ENCODE data around the gene GPR87.

GPR87 gene

GRCh38 chr3:151316267-151316991 lies at the start of gene GPR87:
Gene GPR87, minus strand, starts transcription at chr3:151316820. Its CDS starts 16,720 bp downstream, at chr3:151300100.
- no peak within 1 kb of the TSS for H3K4me3 ChIP-seq (ENCODE audit: low read depth, low read length)
- no peak within 1 kb of the TSS for H3K9ac ChIP-seq (ENCODE audit: low read depth, low read length)
- peak within 1 kb of the TSS; percentile 77 for H3K27ac ChIP-seq (ENCODE audit: low read depth, low read length)
- no peaks in the 10 kb centered on the region for H3K27me3 ChIP-seq (ENCODE audit: control insufficient read depth, insufficient read depth, low read length)
- H3K4me1 ChIP-seq (ENCODE audit: control insufficient read depth, insufficient read depth, low read length) = peaks cover 46% of the 10 kb centered on the region
- no peaks in the 10 kb centered on the region for H3K9me3 ChIP-seq (ENCODE audit: control insufficient read depth, insufficient read depth, low read length)
- H3K36me3 ChIP-seq (ENCODE audit: control insufficient read depth, insufficient read depth, low read length) = no peaks in the 10 kb centered on the region

GRCh38 chr3:151362751-151363174 lies 46.1 kb upstream of the GPR87 start:
- no peak overlapping the region for H3K9ac ChIP-seq (ENCODE audit: low read depth, low read length)
- H3K4me3 ChIP-seq (ENCODE audit: low read depth, low read length) = no peak overlapping the region
- peaks cover 32% of the 10 kb centered on the region for H3K4me1 ChIP-seq (ENCODE audit: control insufficient read depth, insufficient read depth, low read length)
- 0 out of 2 replicates have a peak, but pooled peaks cover 2% of the 10 kb centered on the region for H3K36me3 ChIP-seq (ENCODE audit: control insufficient read depth, insufficient read depth, low read length)
- no peaks in the 10 kb centered on the region for H3K27me3 ChIP-seq (ENCODE audit: control insufficient read depth, insufficient read depth, low read length)
- H3K9me3 ChIP-seq (ENCODE audit: control insufficient read depth, insufficient read depth, low read length) = no peaks in the 10 kb centered on the region
- H3K27ac ChIP-seq (ENCODE audit: low read depth, low read length) = no peak overlapping the region

GRCh38 chr3:151357463-151357850 lies 40.8 kb upstream of the GPR87 start:
- Histone ChIP-seq H3K9ac (ENCODE audit: low read depth, low read length) (no peak overlapping the region), H3K27ac (ENCODE audit: low read depth, low read length) (no peak overlapping the region), H3K9me3 (ENCODE audit: control insufficient read depth, insufficient read depth, low read length) (no peaks in the 10 kb centered on the region), H3K27me3 (ENCODE audit: control insufficient read depth, insufficient read depth, low read length) (no peaks in the 10 kb centered on the region), H3K4me3 (ENCODE audit: low read depth, low read length) (no peak overlapping the region), H3K4me1 (ENCODE audit: control insufficient read depth, insufficient read depth, low read length) (peaks cover 6% of the 10 kb centered on the region; the same call in 1 of the 2 replicates), H3K36me3 (ENCODE audit: control insufficient read depth, insufficient read depth, low read length) (peaks cover 10% of the 10 kb centered on the region)

- Histone ChIP-seq H3K27me3 (ENCODE audit: control insufficient read depth, insufficient read depth, low read length) (no peaks in the 10 kb centered on the region), H3K36me3 (ENCODE audit: control insufficient read depth, insufficient read depth, low read length) (peaks cover 10% of the 10 kb centered on the region), H3K9ac (ENCODE audit: low read depth, low read length) (no peak overlapping the region), H3K4me1 (ENCODE audit: control insufficient read depth, insufficient read depth, low read length) (peaks cover 6% of the 10 kb centered on the region; the same call in 1 of the 2 replicates), H3K27ac (ENCODE audit: low read depth, low read length) (no peak overlapping the region), H3K9me3 (ENCODE audit: control insufficient read depth, insufficient read depth, low read length) (no peaks in the 10 kb centered on the region), H3K4me3 (ENCODE audit: low read depth, low read length) (no peak overlapping the region)
Measured at GRCh38 chr3:151356794-151357462, 40.3 kb upstream of the GPR87 start.

GRCh38 chr3:151351648-151352047 lies 35.0 kb upstream of the GPR87 start:
- no peak overlapping the region for H3K27ac ChIP-seq (ENCODE audit: low read depth, low read length)

GRCh38 chr3:151351219-151351618 lies 34.6 kb upstream of the GPR87 start:
- Histone ChIP-seq H3K27me3 (ENCODE audit: control insufficient read depth, insufficient read depth, low read length) (no peaks in the 10 kb centered on the region), H3K36me3 (ENCODE audit: control insufficient read depth, insufficient read depth, low read length) (peaks cover 5% of the 10 kb centered on the region), H3K9ac (ENCODE audit: low read depth, low read length) (no peak overlapping the region), H3K27ac (ENCODE audit: low read depth, low read length) (no peak overlapping the region), H3K9me3 (ENCODE audit: control insufficient read depth, insufficient read depth, low read length) (no peaks in the 10 kb centered on the region), H3K4me1 (ENCODE audit: control insufficient read depth, insufficient read depth, low read length) (peaks cover 36% of the 10 kb centered on the region), H3K4me3 (ENCODE audit: low read depth, low read length) (no peak overlapping the region)

More at GRCh38 chr3:151351648-151352047, 35.0 kb upstream of the GPR87 start:
- H3K9ac ChIP-seq (ENCODE audit: low read depth, low read length) = no peak overlapping the region
- H3K27me3 ChIP-seq (ENCODE audit: control insufficient read depth, insufficient read depth, low read length) = no peaks in the 10 kb centered on the region
- H3K4me3 ChIP-seq (ENCODE audit: low read depth, low read length) = no peak overlapping the region
- no peaks in the 10 kb centered on the region for H3K9me3 ChIP-seq (ENCODE audit: control insufficient read depth, insufficient read depth, low read length)
- H3K4me1 ChIP-seq (ENCODE audit: control insufficient read depth, insufficient read depth, low read length) = peaks cover 36% of the 10 kb centered on the region
- H3K36me3 ChIP-seq (ENCODE audit: control insufficient read depth, insufficient read depth, low read length) = peaks cover 5% of the 10 kb centered on the region

GRCh38 chr3:151350656-151351055 lies 34.0 kb upstream of the GPR87 start:
- peaks cover 36% of the 10 kb centered on the region for H3K4me1 ChIP-seq (ENCODE audit: control insufficient read depth, insufficient read depth, low read length)
- no peak overlapping the region for H3K4me3 ChIP-seq (ENCODE audit: low read depth, low read length)
- no peaks in the 10 kb centered on the region for H3K9me3 ChIP-seq (ENCODE audit: control insufficient read depth, insufficient read depth, low read length)
- no peaks in the 10 kb centered on the region for H3K27me3 ChIP-seq (ENCODE audit: control insufficient read depth, insufficient read depth, low read length)
- H3K36me3 ChIP-seq (ENCODE audit: control insufficient read depth, insufficient read depth, low read length) = no peaks in the 10 kb centered on the region; the same call in 1 of the 2 replicates
- H3K27ac ChIP-seq (ENCODE audit: low read depth, low read length) = no peak overlapping the region
- H3K9ac ChIP-seq (ENCODE audit: low read depth, low read length) = no peak overlapping the region

GRCh38 chr3:151347432-151347831 lies 30.8 kb upstream of the GPR87 start:
- Histone ChIP-seq H3K27me3 (ENCODE audit: control insufficient read depth, insufficient read depth, low read length) (no peaks in the 10 kb centered on the region), H3K27ac (ENCODE audit: low read depth, low read length) (no peak overlapping the region), H3K4me1 (ENCODE audit: control insufficient read depth, insufficient read depth, low read length) (peaks cover 36% of the 10 kb centered on the region), H3K4me3 (ENCODE audit: low read depth, low read length) (no peak overlapping the region), H3K9me3 (ENCODE audit: control insufficient read depth, insufficient read depth, low read length) (no peaks in the 10 kb centered on the region), H3K9ac (ENCODE audit: low read depth, low read length) (no peak overlapping the region), H3K36me3 (ENCODE audit: control insufficient read depth, insufficient read depth, low read length) (no peaks in the 10 kb centered on the region)

GRCh38 chr3:151346292-151346691 lies 29.7 kb upstream of the GPR87 start:
- Histone ChIP-seq H3K4me1 (ENCODE audit: control insufficient read depth, insufficient read depth, low read length) (peaks cover 34% of the 10 kb centered on the region), H3K4me3 (ENCODE audit: low read depth, low read length) (no peak overlapping the region), H3K27me3 (ENCODE audit: control insufficient read depth, insufficient read depth, low read length) (no peaks in the 10 kb centered on the region), H3K36me3 (ENCODE audit: control insufficient read depth, insufficient read depth, low read length) (no peaks in the 10 kb centered on the region), H3K9me3 (ENCODE audit: control insufficient read depth, insufficient read depth, low read length) (no peaks in the 10 kb centered on the region), H3K27ac (ENCODE audit: low read depth, low read length) (no peak overlapping the region), H3K9ac (ENCODE audit: low read depth, low read length) (no peak overlapping the region)

GRCh38 chr3:151345859-151346258 lies 29.2 kb upstream of the GPR87 start:
- no peak overlapping the region for H3K9ac ChIP-seq (ENCODE audit: low read depth, low read length)
- no peaks in the 10 kb centered on the region for H3K36me3 ChIP-seq (ENCODE audit: control insufficient read depth, insufficient read depth, low read length)
- H3K9me3 ChIP-seq (ENCODE audit: control insufficient read depth, insufficient read depth, low read length) = no peaks in the 10 kb centered on the region
- no peak overlapping the region for H3K4me3 ChIP-seq (ENCODE audit: low read depth, low read length)
- peaks cover 30% of the 10 kb centered on the region for H3K4me1 ChIP-seq (ENCODE audit: control insufficient read depth, insufficient read depth, low read length)
- H3K27me3 ChIP-seq (ENCODE audit: control insufficient read depth, insufficient read depth, low read length) = no peaks in the 10 kb centered on the region
- H3K27ac ChIP-seq (ENCODE audit: low read depth, low read length) = no peak overlapping the region

GRCh38 chr3:151331696-151332095 lies 15.1 kb upstream of the GPR87 start:
- Histone ChIP-seq H3K4me3 (ENCODE audit: low read depth, low read length) (no peak overlapping the region), H3K27ac (ENCODE audit: low read depth, low read length) (no peak overlapping the region), H3K27me3 (ENCODE audit: control insufficient read depth, insufficient read depth, low read length) (no peaks in the 10 kb centered on the region), H3K9me3 (ENCODE audit: control insufficient read depth, insufficient read depth, low read length) (no peaks in the 10 kb centered on the region), H3K36me3 (ENCODE audit: control insufficient read depth, insufficient read depth, low read length) (no peaks in the 10 kb centered on the region), H3K4me1 (ENCODE audit: control insufficient read depth, insufficient read depth, low read length) (peaks cover 7% of the 10 kb centered on the region), H3K9ac (ENCODE audit: low read depth, low read length) (no peak overlapping the region)

All from HUES48 (cell line).